Esophagus squamous epithelium (tissue), 5 donors: Measurements from ENCODE around the gene HOXA11. TPM values are rescaled to one million over a fixed set of nuclear protein-coding genes. Genes with fewer than 3 reads are reported as not detected.
A peak's percentile ranks its signal among the peaks of the same experiment; 100 is the strongest.

Experiments
- DNase-seq: peaks from one replicate; lab custom pipeline; 2025; lab: John Stamatoyannopoulos, UW
- H3K27ac ChIP-seq, 4 donors: fragments of 200-600 bp; sonication (generic); one replicate each; pipeline ENCODE4 v1.5.1; 2016 to 2019; ENCODE audit warnings: mild to moderate bottlenecking in 1 of 4
- H3K27me3 ChIP-seq, 4 donors: fragments of 200-600 bp; sonication (generic); 1 replicate in 3 of 4; 2 replicates in 1 of 4; pipeline versions ENCODE4 v1.5.1 to v1.6.0; 2017 to 2021; ENCODE audit warnings: antibody characterized with exemption in 1 of 4
- H3K36me3 ChIP-seq, 3 donors: fragments of 200-600 bp; sonication (generic); one replicate each; pipeline ENCODE4 v1.5.1; 2016 to 2019
- H3K4me1 ChIP-seq, 3 donors: fragments of 200-600 bp; sonication (generic); one replicate each; pipeline ENCODE4 v1.5.1; 2017 to 2019
- H3K4me3 ChIP-seq, 4 donors: fragments of 200-600 bp; sonication (generic); 1 replicate in 3 of 4; 2 replicates in 1 of 4; pipeline ENCODE4 v1.5.1; 2016 to 2019; ENCODE audit warnings: mild to moderate bottlenecking in 2 of 4, moderate library complexity in 1 of 4
- H3K9me3 ChIP-seq, 3 donors: fragments of 200-600 bp; sonication (generic); one replicate each; pipeline ENCODE4 v1.5.1; 2016 to 2019
- POLR2A ChIP-seq, 4 donors: fragments of 450-650 bp; IDR thresholded peaks; one replicate each; pipeline ENCODE4 v1.6.1; 2017; ENCODE audit warnings: antibody characterized with exemption in 4 of 4, mild to moderate bottlenecking in 4 of 4, moderate library complexity in 3 of 4
- WGBS, 2 donors: methylation state at CpG; one replicate each; pipeline ENCODE4 v1.1.5; 2018; 5-methylcytosine and 5-hydroxymethylcytosine counted together
- intact Hi-C: fragments of 100-400 bp; cut with DNase I; formaldehyde crosslinking; loops from one replicate; pipeline ENCODE4 v1.15.0; 2022
- total RNA-seq, 4 donors: library from RNA; depleted of rRNA; stranded (reverse); fragments of >200 nt; gene quantifications; one replicate each; pipeline ENCODE4 v1.1.0, GENCODE V29; 2016
- TF ChIP-seq, protein P1 (sequence below), 6 experiments: fragments of 450-650 bp in 4 of 6; fragments of 200-600 bp in 2 of 6; sonication (generic) in 2 of 6; IDR thresholded peaks; one replicate each; pipeline ENCODE4 v1.5.1; 2016 to 2019; ENCODE audit warnings: antibody characterized with exemption in 6 of 6, mild to moderate bottlenecking in 4 of 6, moderate library complexity in 4 of 6
- donor health status: DM: yes; HTN: yes; CAD: no.

HOXA11 gene
- total RNA-seq, 4 donors from 2014 or later, result not detected

DNA sequence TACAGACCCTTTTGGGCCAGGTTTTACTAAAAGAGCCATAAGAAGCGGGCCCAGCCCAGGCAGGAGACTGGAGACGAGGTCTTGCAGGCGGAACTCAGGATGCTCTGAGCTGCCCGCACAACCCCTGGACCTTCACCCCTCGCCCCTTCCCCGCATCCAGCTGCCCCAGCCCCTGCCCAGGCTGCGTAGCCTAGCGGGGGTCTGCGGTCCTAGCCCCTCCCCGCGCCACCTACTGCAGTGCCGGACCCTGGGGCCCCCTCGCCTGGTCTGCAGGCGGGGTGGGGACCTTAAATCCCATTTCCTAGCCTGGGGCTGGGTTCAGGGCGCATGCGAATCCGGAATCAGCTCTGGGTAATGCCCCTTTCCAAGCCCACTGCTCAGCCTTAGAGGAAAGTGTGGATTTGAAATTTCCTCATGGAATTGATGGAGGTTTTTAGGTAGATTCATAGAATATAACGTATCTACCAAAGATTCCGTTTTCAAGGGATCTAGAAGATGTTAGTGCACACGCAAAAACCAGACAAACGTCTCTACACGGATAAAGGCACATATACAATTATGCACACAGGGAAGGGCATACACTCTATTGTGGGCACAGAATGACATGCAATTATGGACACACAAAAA, 32.1 kb downstream of the HOXA11 start:
- intact Hi-C loops, result loop anchor here (5.0 kb wide), 1 partner anchor 661 kb away; no protein-coding TSS in a partner anchor
- Histone ChIP-seq H3K27me3 (peaks cover 12 to 100% (median 57%) of the 10 kb centered on the region in 4 donors), H3K4me3 (peak overlapping the region in 3 of 4 donors; percentile 37 to 64 (median 46)), H3K9me3 (no peaks in the 10 kb centered on the region), H3K27ac (peak overlapping the region in 3 of 4 donors; percentile 7 to 30 (median 19)), H3K36me3 (no peaks in the 10 kb centered on the region), H3K4me1 (peaks cover 29 to 79% (median 38%) of the 10 kb centered on the region in 3 donors)
- DNase-seq, result no peak
- WGBS, 2 donors, result 35 to 60% methylated on average over 12 to 14 of the region's 22 CpGs
- TF ChIP-seq POLR2A (IDR thresholded peaks at IDR 0.05), result no peak

- no peak for TF ChIP-seq POLR2A (IDR thresholded peaks at IDR 0.05)
- TF ChIP-seq, protein P1, sequence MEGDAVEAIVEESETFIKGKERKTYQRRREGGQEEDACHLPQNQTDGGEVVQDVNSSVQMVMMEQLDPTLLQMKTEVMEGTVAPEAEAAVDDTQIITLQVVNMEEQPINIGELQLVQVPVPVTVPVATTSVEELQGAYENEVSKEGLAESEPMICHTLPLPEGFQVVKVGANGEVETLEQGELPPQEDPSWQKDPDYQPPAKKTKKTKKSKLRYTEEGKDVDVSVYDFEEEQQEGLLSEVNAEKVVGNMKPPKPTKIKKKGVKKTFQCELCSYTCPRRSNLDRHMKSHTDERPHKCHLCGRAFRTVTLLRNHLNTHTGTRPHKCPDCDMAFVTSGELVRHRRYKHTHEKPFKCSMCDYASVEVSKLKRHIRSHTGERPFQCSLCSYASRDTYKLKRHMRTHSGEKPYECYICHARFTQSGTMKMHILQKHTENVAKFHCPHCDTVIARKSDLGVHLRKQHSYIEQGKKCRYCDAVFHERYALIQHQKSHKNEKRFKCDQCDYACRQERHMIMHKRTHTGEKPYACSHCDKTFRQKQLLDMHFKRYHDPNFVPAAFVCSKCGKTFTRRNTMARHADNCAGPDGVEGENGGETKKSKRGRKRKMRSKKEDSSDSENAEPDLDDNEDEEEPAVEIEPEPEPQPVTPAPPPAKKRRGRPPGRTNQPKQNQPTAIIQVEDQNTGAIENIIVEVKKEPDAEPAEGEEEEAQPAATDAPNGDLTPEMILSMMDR (IDR thresholded peaks at IDR 0.05), result no peak
- Histone ChIP-seq H3K36me3 (no peaks in the 10 kb centered on the region), H3K4me1 (peaks cover 33 to 79% (median 40%) of the 10 kb centered on the region in 3 donors), H3K27me3 (peaks cover 10 to 100% (median 54%) of the 10 kb centered on the region in 4 donors), H3K27ac (peak within 1 kb of the TSS in 3 of 4 donors; percentile 7 to 59 (median 19)), H3K4me3 (peak within 1 kb of the TSS; percentile 24 to 64 (median 42)), H3K9me3 (no peaks in the 10 kb centered on the region)
- 17% methylated on average over 28 to 45 of the region's 53 CpGs for WGBS, 2 donors
- intact Hi-C loops, result loop anchor here (5.0 kb wide), 1 partner anchor 660 kb away; no protein-coding TSS in a partner anchor
- no peak for DNase-seq
Observed at GRCh38 chr7:27151931-27152815, 32.9 kb downstream of the HOXA11 start, which contains the start of gene HOXA3. TSS of gene HOXA3 (minus strand) at chr7:27152583. CDS start at chr7:27110640, 41,943 bp downstream.

DNA sequence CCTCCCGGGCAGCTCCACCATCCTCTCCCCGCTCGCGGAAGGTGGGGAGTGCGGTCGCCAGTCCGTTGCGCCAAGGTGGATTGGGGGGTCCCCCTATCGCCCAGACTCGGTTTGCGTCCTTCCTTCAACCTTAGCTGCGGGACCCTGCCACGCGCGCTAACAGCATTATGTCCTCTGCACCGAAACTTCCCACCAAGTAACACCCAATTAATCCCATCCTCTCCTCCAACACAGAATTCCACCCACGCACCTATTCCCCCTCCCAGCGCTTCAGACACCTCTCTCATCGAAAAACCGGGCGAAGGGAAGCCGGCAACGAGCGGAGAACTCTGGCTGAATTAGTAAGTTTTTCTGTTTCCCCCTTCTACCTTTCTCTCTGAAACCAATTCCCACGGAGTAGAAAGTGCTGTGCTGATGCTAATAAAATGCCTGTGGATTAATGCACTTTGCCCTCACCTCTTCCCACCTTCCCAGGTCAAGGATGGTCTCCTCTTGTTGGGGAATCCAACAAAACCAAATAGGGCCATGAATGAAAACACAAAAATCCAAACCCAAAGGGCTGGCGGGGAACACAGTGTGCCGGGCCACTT, 33.6 kb downstream of the HOXA11 start:
- Histone ChIP-seq H3K9me3 (no peaks in the 10 kb centered on the region), H3K4me3 (peak overlapping the region; percentile 24 to 64 (median 42)), H3K27ac (peak overlapping the region in 3 of 4 donors; percentile 9 to 67 (median 59)), H3K27me3 (peaks cover 10 to 100% (median 49%) of the 10 kb centered on the region in 4 donors), H3K36me3 (no peaks in the 10 kb centered on the region), H3K4me1 (peaks cover 28 to 74% (median 40%) of the 10 kb centered on the region in 3 donors)
- intact Hi-C loops, result loop anchor here (5.0 kb wide), 1 partner anchor 659 kb away; no protein-coding TSS in a partner anchor
- no peak for TF ChIP-seq POLR2A (IDR thresholded peaks at IDR 0.05)
- no peak for DNase-seq
- WGBS, 2 donors, result 14 to 16% methylated on average over 11 to 14 of the region's 27 CpGs

DNA sequence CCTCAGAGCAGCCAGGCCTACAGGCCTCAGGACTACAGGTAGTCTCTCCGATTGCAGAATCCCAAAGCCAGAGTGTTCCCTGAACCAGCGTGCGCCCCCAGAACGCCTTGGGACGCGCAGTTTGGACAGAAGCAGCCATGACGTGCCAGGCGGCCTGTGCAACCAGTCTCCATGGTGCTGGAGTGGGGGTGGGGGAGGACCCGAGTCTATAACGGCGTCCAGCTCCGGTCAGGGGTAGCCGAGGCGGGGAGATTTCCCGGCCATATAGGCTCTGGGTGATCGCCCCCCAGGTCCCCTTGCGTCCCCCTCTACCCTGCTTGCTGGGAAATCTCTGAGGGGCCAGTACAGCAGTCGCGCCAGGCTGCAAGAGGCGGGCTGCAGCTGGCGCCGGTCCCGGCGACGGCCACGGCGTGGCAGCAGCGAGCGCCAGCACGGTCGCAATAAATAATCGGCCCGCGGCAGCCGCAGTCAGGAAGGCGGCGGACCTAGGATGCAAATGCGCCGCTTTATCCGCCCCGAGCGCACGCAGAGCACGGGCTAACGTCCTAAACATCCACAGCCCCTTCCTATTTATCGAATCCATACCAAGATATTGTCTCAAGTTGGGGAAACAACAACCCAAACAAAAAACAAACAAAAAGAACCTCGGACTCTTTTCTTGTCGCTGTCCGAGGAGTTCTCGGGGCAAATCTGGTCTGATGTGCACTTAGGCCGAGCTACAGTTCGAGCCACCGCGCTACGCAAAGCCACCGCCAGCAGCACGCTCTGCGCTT, 34.3 kb downstream of the HOXA11 start:
- WGBS, 2 donors, result 4 to 8% methylated on average over 18 to 30 of the region's 58 CpGs
- TF ChIP-seq, protein P1 (IDR thresholded peaks at IDR 0.05), result peak; percentile 75 to 92 (median 84)
- no peak for TF ChIP-seq POLR2A (IDR thresholded peaks at IDR 0.05)
- H3K27ac ChIP-seq, result peak overlapping the region; percentile 8 to 67 (median 34)
- intact Hi-C loops, result loop anchor here (5.0 kb wide), 1 partner anchor 658 kb away; no protein-coding TSS in a partner anchor
- no peaks in the 10 kb centered on the region for H3K36me3 ChIP-seq
- DNase-seq, result no peak
- H3K9me3 ChIP-seq, result no peaks in the 10 kb centered on the region
- peak overlapping the region; percentile 24 to 64 (median 42) for H3K4me3 ChIP-seq
- H3K4me1 ChIP-seq, result peaks cover 23 to 67% (median 34%) of the 10 kb centered on the region in 3 donors
- H3K27me3 ChIP-seq, result peaks cover 10 to 100% (median 45%) of the 10 kb centered on the region in 4 donors

DNA sequence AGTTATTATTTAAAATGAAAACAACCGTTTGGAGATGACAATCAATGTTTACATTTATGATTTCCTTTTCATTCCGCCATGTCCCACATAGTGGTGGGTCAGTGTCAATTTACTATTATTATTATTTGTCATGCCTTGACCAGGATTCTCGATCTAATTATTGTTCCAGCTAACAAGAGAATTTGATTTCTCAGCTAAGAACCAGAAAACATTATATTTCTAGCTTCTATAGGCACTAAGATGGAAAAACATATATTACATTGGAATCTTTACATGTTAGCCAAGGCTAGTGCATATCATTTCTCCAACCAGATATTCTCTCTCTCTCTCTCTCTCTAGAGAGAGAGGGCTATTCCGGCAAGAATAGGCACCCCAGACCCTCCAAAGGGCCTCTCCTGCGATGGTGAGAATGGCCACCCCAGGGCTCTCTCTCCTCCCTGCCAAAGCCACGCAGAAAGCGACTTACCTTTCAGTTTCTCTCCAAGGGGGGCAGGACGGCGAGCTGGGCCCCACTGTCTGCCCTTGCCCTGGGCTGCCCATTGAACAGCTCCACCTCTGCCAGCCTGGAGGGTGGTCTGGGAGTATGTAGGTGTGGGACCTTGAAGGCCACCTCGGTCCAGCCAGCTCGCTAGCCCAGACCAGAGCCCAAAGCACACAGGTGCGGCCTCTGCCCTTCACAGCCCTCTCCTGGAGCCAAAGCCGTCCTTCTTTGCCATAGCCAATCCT, 35.0 kb downstream of the HOXA11 start:
- Histone ChIP-seq H3K27ac (peak overlapping the region; percentile 8 to 67 (median 34)), H3K4me3 (peak overlapping the region; percentile 24 to 64 (median 42)), H3K4me1 (peaks cover 23 to 60% (median 27%) of the 10 kb centered on the region in 3 donors), H3K27me3 (peaks cover 10 to 100% (median 38%) of the 10 kb centered on the region in 4 donors), H3K36me3 (no peaks in the 10 kb centered on the region), H3K9me3 (no peaks in the 10 kb centered on the region)
- intact Hi-C loops, result loop anchor here (5.0 kb wide), 1 partner anchor 658 kb away; no protein-coding TSS in a partner anchor
- no peak for DNase-seq
- TF ChIP-seq POLR2A (IDR thresholded peaks at IDR 0.05), result no peak
- TF ChIP-seq, protein P1 (IDR thresholded peaks at IDR 0.05), result no peak
- 67 to 70% methylated on average over 5 of the region's 13 CpGs for WGBS, 2 donors
